HL-60 (cell line): Measurements from ENCODE around the gene EPSTI1.

Experiments used
- DNase-seq, 2 experiments: peaks; one replicate each; pipeline ENCODE4 v3.0.0-alpha.2; 2010 to 2020; ENCODE audit warnings: low read depth in 1 of 2, low spot score in 1 of 2
- H3K27ac ChIP-seq: fragments of 250-450 bp; sonication (Bioruptor Pico); replicated peaks from 2 replicates; pipeline ENCODE4 v1.5.1; 2020; ENCODE audit warnings: mild to moderate bottlenecking, moderate library complexity
- H3K27me3 ChIP-seq: fragments of 250-450 bp; sonication (Bioruptor Pico); 2 replicates; pipeline ENCODE4 v1.5.1; 2021; ENCODE audit warnings: mild to moderate bottlenecking, moderate library complexity; ENCODE audit not compliant: insufficient read depth, poor library complexity, severe bottlenecking
- H3K4me3 ChIP-seq: replicated peaks from 2 replicates; pipeline ENCODE4 v1.5.1; 2011; ENCODE audit warnings: mild to moderate bottlenecking, control low read depth, low read length; ENCODE audit not compliant: insufficient read depth
- GABPA ChIP-seq: IDR thresholded peaks from 2 replicates; pipeline ENCODE4 v1.6.1; 2012; ENCODE audit warnings: low read depth
- POLR2AphosphoS5 ChIP-seq: IDR thresholded peaks from 2 replicates; pipeline ENCODE4 v1.6.1; 2012; ENCODE audit warnings: low read depth
- SPI1 ChIP-seq: IDR thresholded peaks from 2 replicates; pipeline ENCODE4 v1.6.1; 2012; ENCODE audit warnings: low read depth, mild to moderate bottlenecking, borderline replicate concordance
- TF ChIP-seq, protein P1 (sequence below): IDR thresholded peaks from one replicate; pipeline ENCODE4 v1.5.1; 2011; ENCODE audit warnings: low read length, control low read depth, inconsistent platforms; ENCODE audit not compliant: insufficient read depth
- TF ChIP-seq, protein P2 (sequence below): IDR thresholded peaks from 2 replicates; pipeline ENCODE4 v1.6.1; 2012; ENCODE audit warnings: low read depth; ENCODE audit not compliant: insufficient replicate concordance

Gene EPSTI1

DNA sequence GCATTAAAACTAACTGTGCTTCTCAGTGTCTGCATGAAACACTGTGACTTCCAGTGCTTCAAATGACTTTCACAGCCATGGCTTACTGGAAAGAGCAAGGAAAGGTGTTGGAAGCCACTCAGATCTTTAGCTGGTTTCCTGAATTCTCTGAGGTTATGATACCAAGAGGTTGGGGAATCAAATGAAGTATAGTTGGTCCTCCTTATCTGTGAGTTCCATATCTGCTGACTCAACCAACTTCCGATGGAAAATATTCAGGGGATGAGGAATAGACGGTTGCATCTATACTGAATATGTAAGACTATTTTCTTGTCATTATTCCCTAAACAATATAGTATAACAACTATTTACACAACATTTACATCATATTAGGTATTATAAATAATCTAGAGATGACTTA is 32.4 kb downstream of the EPSTI1 start:
- H3K27ac ChIP-seq = no peak overlapping the region
- peaks cover 3% of the 10 kb centered on the region for H3K27me3 ChIP-seq
- TF ChIP-seq, protein P1, sequence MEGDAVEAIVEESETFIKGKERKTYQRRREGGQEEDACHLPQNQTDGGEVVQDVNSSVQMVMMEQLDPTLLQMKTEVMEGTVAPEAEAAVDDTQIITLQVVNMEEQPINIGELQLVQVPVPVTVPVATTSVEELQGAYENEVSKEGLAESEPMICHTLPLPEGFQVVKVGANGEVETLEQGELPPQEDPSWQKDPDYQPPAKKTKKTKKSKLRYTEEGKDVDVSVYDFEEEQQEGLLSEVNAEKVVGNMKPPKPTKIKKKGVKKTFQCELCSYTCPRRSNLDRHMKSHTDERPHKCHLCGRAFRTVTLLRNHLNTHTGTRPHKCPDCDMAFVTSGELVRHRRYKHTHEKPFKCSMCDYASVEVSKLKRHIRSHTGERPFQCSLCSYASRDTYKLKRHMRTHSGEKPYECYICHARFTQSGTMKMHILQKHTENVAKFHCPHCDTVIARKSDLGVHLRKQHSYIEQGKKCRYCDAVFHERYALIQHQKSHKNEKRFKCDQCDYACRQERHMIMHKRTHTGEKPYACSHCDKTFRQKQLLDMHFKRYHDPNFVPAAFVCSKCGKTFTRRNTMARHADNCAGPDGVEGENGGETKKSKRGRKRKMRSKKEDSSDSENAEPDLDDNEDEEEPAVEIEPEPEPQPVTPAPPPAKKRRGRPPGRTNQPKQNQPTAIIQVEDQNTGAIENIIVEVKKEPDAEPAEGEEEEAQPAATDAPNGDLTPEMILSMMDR = no peak
- no peak for DNase-seq
- no peak overlapping the region for H3K4me3 ChIP-seq

DNA sequence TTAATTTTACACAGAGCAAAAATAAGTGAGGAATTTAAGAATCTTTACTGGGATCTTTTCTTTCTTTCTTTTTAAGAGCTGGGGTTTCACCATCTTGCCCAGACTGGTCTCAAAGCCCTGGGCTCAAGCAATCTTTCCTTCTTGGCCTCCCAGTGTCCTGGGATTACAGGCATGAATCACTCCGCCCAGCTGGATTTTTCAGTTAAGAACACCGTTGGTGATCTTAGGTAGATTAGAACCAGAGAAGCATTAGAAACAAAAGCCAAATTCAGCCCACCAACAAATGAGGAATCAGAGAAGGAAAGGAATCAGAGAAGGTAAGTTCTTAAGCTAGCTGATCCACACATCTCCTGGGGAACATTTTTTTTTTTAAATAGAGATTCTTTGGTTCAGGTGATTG is 34.2 kb downstream of the EPSTI1 start:
- no peak overlapping the region for H3K4me3 ChIP-seq
- no peaks in the 10 kb centered on the region for H3K27me3 ChIP-seq
- DNase-seq = no peak
- no peak overlapping the region for H3K27ac ChIP-seq
- no peak for TF ChIP-seq GABPA
- no peak for TF ChIP-seq SPI1
- TF ChIP-seq, protein P2, sequence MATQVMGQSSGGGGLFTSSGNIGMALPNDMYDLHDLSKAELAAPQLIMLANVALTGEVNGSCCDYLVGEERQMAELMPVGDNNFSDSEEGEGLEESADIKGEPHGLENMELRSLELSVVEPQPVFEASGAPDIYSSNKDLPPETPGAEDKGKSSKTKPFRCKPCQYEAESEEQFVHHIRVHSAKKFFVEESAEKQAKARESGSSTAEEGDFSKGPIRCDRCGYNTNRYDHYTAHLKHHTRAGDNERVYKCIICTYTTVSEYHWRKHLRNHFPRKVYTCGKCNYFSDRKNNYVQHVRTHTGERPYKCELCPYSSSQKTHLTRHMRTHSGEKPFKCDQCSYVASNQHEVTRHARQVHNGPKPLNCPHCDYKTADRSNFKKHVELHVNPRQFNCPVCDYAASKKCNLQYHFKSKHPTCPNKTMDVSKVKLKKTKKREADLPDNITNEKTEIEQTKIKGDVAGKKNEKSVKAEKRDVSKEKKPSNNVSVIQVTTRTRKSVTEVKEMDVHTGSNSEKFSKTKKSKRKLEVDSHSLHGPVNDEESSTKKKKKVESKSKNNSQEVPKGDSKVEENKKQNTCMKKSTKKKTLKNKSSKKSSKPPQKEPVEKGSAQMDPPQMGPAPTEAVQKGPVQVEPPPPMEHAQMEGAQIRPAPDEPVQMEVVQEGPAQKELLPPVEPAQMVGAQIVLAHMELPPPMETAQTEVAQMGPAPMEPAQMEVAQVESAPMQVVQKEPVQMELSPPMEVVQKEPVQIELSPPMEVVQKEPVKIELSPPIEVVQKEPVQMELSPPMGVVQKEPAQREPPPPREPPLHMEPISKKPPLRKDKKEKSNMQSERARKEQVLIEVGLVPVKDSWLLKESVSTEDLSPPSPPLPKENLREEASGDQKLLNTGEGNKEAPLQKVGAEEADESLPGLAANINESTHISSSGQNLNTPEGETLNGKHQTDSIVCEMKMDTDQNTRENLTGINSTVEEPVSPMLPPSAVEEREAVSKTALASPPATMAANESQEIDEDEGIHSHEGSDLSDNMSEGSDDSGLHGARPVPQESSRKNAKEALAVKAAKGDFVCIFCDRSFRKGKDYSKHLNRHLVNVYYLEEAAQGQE = no peak
- TF ChIP-seq, protein P1 = no peak
- no peak for TF ChIP-seq POLR2AphosphoS5

DNA sequence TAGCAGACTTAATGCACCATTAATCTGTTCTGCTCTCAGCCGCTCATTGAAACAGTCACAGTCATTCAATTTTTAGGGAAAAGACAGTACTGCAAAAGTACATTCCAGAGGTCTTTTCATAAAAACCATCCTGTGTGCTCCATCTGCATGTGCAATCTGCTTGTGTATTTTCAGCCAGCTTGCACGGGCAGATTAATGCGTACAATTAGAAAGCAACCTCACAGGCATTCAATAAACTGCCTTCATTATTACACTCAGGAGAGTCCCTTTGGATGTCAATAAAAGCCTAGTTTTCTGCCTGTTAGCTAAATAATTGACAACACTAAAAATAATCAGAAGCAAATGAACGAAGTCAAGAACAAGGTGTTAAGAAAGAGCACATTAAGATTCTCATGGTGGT is 41.9 kb downstream of the EPSTI1 start:
- Histone ChIP-seq H3K27me3 (no peaks in the 10 kb centered on the region), H3K4me3 (no peak overlapping the region), H3K27ac (no peak overlapping the region)
- DNase-seq = no peak
- TF ChIP-seq SPI1 (no peak), POLR2AphosphoS5 (no peak), GABPA (no peak)
- TF ChIP-seq, protein P1 = no peak
- TF ChIP-seq, protein P2 = no peak

DNA sequence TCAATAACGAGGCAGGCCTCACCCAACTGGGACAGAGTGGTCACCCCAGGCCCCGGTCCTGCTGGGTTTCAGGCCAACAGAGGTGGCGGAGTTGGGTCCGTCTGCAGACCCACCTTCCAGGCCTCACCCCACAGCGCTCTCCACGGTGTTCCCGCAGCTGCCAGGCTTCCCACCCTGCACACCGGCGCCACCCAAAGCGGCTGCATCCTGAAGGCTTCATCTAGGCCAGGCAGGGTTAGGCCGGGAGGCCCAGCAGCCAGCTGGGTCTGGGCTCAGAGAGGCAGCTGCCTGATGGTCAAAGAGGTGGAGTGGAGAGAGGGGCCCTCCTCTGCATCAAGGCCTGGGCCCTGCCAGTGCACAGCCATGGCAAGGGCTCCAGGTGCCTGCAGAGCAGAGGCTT is 44.1 kb downstream of the EPSTI1 start:
- DNase-seq = no peak
- Histone ChIP-seq H3K4me3 (no peak overlapping the region), H3K27ac (no peak overlapping the region), H3K27me3 (no peaks in the 10 kb centered on the region)
- TF ChIP-seq, protein P1 = no peak
- TF ChIP-seq POLR2AphosphoS5 (no peak), GABPA (no peak), SPI1 (no peak)
- TF ChIP-seq, protein P2 = no peak
